GM18868 (cell line): ENCODE results near the gene CPB2.

ENCODE experiments used
- ATAC-seq: cut with Tn5 transposase; IDR thresholded peaks from one replicate; pipeline ENCODE4 v1.9.1; 2021; ENCODE audit warnings: mild to moderate bottlenecking, moderate library complexity; ENCODE audit not compliant: unreplicated experiment

CPB2 gene

GRCh38 chr13:46104868-46105267 lies at the start of gene CPB2:
Gene CPB2 (minus strand): TSS chr13:46105033. CDS start chr13:46105009, 24 bp downstream.
- no peak for ATAC-seq

- no peak for ATAC-seq
Measured at GRCh38 chr13:46154136-46154801, 49.4 kb upstream of the CPB2 start.

- no peak for ATAC-seq
Measured at GRCh38 chr13:46152627-46153328, 47.9 kb upstream of the CPB2 start.

GRCh38 chr13:46150134-46150693 lies 45.4 kb upstream of the CPB2 start:
- ATAC-seq: no peak

- ATAC-seq: peak; percentile 52
Measured at GRCh38 chr13:46149272-46150133, 44.7 kb upstream of the CPB2 start.

GRCh38 chr13:46146898-46147297 lies 42.1 kb upstream of the CPB2 start:
- no peak for ATAC-seq

GRCh38 chr13:46145950-46146349 lies 41.1 kb upstream of the CPB2 start:
- no peak for ATAC-seq

GRCh38 chr13:46145135-46145534 lies 40.3 kb upstream of the CPB2 start:
- no peak for ATAC-seq

- no peak for ATAC-seq
Measured at GRCh38 chr13:46143184-46143701, 38.4 kb upstream of the CPB2 start.

- ATAC-seq: no peak
Measured at GRCh38 chr13:46142776-46143175, 37.9 kb upstream of the CPB2 start.

- ATAC-seq: no peak
Measured at GRCh38 chr13:46140044-46140443, 35.2 kb upstream of the CPB2 start.

- no peak for ATAC-seq
Measured at GRCh38 chr13:46137627-46138317, 32.9 kb upstream of the CPB2 start.

GRCh38 chr13:46136688-46137087 lies 31.9 kb upstream of the CPB2 start:
- no peak for ATAC-seq

GRCh38 chr13:46134961-46135522 lies 30.2 kb upstream of the CPB2 start:
- no peak for ATAC-seq

- ATAC-seq: no peak
Measured at GRCh38 chr13:46134494-46134893, 29.7 kb upstream of the CPB2 start.

- no peak for ATAC-seq
Measured at GRCh38 chr13:46132109-46132508, 27.3 kb upstream of the CPB2 start.

- no peak for ATAC-seq
Measured at GRCh38 chr13:46131705-46132104, 26.9 kb upstream of the CPB2 start.

- ATAC-seq: no peak
Measured at GRCh38 chr13:46129955-46130618, 25.3 kb upstream of the CPB2 start.

- no peak for ATAC-seq
Measured at GRCh38 chr13:46129124-46129523, 24.3 kb upstream of the CPB2 start.
